Measurements from ENCODE around the gene NLRP3.
"Not testable (repeated sequence)": the region's sequence is repeated elsewhere in the genome, so short reads cannot be mapped to it uniquely, and the experiment has no call there.

Gene NLRP3

DNA sequence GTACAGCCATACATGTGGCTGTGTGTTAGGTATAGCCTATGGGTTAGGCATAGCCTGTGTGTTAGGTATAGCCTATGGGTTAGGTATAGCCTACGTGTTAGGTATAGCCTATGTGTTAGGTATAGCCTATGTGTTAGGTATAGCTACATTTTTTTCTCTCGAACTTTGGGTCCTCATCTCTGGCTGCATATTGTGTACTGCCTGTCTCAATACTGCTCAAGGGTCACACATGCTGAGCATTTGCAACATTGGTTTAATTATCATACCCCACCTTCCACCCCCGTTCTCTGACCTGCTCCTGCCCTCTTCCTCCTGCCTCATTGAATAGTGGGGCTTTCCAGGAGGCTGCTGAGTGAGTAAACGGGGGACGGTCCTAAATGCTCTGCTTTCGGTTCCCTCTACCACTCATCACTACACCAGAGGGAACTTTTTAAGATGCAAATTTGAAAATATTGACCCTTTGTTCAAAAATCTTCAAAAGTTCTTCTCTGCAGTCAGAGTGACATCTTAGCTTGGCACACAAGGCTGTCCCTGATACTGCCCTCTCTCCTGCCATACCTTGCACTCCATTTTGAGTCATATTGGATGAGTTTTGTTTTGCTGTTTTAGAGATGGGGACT, 24.1 kb downstream of the NLRP3 start:
- no peak for DNase-seq

DNA sequence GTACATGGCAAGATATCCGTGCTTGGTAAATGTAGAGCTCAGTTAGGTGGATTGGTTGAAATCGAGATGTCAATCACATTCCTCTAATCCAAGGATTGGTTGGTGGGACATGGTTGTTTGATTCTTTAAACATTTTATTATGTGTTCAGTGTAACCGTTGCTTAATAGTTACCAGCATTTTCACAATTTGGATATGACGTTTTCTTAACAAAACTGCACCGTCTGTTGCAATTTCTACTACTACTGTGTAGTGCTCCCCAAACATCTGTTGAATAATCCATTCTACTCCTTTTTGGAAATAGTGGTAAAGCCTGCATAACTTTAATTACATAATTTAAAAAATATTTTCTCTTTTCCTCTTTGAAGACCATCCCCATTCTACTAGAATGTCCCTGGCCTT, 25.6 kb downstream of the NLRP3 start:
- DNase-seq, result no peak

DNA sequence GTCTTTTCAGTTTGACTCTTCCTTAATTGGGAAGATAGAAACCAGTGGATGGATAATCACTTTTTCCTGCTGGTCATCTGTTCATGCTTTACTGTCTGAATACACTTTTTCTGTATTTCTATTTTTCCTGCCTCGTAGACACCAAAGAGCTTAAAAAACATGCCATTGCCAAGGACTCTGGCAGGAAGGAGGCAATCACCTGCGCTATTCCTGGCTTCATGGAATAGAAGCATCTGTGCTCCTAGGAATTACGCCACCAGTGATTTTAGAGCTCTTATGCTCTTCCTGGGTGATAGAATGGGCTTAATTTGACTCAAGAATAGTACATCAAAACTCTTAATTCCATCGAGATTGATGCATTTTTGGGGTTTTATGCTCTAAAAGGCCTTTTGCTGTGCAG, 26.2 kb downstream of the NLRP3 start:
- DNase-seq, result no peak

DNA sequence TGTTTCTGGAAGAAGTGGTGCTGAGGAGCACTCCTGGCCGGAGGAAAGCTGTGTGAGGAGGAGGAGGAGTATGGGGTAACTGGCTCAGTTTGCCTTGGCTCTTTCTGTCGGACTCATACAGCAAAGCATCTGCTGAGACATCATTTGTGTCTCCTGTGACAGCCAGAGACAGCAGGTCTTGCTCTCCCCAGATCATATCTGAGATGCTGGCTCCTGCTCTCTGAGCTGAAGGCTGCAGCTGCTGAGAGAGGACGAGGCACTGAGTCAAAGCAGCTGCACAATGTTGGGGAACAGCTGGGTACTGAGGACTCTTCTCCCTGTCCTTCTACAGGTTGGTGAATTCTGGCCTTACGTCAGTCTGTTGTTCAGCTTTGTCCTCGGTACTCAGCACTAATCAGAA, 27.7 kb downstream of the NLRP3 start:
- DNase-seq, result no peak

DNA sequence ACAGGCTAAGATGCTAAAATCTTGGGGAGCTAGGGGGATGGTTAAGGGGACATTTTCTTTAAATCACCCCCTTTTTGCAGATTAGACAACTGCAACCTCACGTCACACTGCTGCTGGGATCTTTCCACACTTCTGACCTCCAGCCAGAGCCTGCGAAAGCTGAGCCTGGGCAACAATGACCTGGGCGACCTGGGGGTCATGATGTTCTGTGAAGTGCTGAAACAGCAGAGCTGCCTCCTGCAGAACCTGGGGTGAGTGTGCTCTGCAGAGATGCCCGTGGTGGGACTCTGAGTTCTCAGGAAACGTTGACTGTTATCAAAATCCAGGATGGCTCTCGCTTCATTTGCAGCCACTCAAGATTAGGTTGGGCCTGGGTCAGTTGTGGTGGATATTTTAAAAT, 28.6 kb downstream of the NLRP3 start:
- no peak for DNase-seq

DNA sequence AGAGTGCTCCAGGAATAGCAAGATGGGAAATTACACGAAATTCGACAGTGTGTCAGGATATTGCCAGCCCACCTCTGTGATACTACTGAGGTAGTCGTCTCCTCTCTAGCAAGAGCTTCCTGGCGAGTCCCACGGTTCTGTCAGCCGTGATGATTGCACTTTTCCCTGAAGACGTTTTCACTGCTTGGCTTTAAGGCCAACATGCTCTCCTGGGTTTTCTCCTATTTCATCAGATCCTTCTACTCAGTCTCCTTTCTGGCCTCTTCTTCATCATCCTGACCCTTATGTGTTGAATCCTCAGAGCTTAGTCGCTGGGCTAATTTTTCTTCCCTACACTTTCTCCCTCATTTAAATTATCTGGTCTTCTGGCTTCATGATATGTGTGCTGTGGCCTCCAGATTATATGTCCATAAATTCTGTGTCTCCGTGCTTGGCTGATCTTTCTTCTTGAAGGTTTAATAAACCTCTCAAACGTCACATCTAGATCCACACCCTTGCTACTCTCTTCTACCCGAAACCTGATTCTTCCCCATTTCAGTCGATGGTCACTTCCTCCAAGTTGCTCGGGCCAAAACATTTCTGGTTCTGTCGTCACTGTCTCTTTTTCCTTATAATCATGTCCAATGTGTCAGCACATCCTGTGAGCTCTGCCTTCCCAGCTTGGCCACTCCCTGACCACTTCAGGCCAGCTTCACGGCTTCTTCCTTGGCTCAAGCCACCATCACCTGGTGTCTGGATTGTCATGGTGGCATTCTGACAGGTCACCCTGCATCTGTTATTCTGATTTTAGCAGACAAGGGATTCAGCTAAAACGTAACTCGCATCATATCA, 29.8 kb downstream of the NLRP3 start:
- DNase-seq, result no peak

DNA sequence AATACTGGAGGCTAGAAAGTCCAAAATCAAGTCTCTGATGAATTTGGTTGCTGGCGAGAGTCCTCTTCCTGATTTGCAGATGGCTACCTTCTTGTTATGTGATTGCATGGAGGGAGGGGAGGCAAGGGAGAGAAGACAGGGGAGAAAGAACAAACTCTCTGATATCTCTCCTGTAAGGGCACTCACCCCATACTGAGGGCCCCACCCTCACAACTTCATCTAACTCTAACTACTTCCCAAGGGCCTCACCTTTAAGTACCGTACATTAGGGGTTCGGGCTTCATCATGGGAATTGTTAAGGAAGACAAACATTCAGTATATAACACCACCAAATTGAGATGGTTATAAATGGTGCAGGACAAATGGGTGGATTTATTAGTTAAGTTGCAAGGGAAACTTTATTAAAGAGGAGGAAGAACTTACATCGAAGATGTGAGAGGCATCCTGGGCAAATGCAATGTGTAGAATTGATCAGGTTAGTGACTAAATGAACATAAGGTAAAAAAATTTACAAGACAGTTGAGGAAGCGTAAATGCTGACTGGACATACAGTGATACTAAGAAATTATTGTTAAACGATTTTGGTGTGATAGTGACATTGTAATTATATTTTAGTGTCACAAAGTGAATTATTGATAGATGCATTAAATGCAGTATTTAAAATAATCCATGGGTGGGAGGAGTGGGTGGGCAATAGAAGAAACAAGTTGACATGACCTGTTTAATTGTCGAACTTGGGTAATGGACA, 31.4 kb downstream of the NLRP3 start:
- DNase-seq, result no peak

DNA sequence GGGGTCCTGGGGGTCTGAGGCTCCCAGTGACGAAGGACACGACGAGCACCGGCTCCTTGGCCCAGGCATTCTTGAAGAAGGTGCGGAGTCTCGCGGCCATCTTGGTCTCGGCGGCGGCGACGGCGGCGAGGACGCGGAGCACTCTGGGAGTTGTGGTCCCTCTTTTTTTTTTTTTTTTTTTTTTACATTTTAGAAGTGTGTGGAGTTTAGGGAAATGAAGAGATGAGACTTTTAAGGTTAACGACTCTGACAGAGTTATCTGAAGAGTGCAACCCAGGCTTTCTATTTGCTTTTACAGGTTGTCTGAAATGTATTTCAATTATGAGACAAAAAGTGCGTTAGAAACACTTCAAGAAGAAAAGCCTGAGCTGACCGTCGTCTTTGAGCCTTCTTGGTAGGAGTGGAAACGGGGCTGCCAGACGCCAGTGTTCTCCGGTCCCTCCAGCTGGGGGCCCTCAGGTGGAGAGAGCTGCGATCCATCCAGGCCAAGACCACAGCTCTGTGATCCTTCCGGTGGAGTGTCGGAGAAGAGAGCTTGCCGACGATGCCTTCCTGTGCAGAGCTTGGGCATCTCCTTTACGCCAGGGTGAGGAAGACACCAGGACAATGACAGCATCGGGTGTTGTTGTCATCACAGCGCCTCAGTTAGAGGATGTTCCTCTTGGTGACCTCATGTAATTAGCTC, 32.3 kb downstream of the NLRP3 start:
- peak; percentile 47 to 53 for DNase-seq

DNA sequence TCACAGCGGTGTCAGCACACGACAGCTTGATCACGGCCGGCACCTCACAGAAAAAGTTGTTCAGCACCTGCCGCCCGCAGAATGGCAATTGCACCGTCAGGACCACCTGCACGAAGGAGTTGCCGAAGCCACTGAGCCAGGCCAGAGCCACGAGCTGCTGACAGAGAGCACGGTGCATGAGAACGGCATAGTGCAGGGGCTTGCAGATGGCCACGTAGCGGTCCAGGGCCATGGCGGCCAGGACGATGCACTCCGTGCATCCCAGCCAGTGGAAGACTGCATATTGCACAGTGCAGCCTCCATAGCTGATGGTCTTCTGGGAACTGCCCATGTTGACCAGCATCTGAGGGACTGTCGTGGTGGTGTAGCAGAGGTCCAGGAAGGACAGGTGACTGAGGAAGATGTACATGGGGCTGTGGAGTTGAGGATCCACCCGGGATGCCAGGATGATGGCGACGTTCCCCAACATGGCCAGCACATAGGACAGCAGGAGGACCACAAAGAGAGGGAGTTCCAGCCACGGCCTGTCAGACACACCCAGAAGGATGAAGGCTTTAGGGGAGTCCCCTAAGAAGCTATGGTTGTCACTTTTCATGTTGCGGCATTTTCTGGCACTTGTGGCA, 35.5 kb downstream of the NLRP3 start:
- no peak for DNase-seq

DNA sequence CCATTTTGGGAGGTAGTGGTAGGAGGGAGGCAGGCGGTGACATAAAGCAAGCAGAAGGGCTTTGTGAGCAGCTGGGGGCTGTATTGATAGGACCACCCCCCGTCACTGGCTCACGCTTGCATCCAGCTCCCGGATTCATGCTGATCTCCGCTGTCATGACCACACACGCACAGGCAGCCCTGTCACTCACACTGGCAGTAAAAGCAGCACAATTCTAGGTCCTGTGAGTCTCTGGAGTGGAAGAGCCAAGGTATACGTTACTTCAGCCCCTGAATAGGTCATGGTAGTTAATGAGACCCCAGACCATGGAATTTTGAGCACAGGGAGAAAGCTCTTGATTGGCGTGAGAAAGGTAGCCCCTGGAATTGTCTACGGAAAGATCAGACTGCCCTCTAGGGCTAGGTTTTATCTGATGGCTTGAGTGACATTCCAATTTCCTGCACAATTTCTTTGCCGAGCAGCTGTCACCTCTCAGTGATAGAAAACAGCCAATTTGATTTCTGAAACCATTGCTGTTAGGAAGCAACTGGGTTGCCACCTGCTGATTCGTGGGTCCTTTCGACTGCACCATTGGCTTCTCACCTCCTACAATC, 36.6 kb downstream of the NLRP3 start:
- no peak for DNase-seq

DNA sequence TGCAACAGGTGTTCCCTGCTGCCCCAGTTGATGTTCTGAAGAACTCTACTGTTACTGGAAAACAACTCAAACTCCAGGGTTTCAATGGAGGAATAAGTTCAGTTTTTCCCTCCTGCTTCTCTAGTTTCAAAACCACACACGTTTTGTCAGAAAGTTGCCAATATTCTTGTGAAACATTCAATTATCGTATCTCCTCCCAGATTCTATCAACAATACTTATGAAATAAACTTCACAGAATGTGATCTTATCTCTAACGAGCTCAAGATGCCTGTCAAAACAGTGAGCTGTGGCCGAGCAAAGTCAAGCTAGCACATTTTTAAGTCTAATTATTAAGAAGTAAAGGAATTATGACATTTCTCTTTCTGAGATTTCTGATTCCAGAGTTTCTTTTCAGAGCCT, 37.3 kb downstream of the NLRP3 start:
- no peak for DNase-seq

DNA sequence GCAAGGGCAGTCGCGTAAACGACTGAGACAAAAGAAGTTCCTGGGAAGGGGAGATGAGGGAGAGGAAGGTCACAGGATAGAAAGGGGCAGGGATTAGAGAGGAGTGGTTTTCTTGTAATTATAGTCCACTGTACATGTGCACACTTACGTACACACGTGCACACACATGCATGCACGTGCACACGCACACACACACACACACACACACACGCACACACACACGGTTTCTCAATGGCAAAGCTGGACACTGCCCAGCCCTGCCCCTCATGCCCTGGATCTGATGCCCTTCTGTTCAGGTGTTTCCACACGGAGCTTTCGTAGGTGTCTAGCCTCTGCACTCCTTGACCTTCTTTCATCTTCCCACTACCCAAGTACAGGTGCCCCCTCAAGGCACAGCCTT, 38.0 kb downstream of the NLRP3 start:
- DNase-seq, result no peak

DNA sequence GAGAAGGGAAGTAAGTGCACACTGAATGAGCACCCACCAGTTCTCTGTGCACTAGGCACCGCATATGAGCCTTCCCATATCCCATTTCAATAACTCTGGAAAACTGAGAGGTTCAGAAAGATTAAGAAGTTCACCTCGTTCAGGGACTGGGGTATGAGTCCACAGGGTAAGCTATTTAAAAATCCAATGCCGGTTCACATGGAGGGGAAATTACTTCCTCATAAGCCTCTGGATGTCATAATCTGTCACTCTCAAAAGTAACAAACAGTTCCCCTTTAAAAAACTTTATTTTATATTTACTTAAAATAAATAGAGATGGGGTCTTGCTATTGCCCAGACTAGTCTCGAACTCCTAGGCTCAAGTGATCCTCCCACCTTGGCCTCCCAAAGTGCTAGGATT, 40.0 kb downstream of the NLRP3 start:
- DNase-seq, result no peak

DNA sequence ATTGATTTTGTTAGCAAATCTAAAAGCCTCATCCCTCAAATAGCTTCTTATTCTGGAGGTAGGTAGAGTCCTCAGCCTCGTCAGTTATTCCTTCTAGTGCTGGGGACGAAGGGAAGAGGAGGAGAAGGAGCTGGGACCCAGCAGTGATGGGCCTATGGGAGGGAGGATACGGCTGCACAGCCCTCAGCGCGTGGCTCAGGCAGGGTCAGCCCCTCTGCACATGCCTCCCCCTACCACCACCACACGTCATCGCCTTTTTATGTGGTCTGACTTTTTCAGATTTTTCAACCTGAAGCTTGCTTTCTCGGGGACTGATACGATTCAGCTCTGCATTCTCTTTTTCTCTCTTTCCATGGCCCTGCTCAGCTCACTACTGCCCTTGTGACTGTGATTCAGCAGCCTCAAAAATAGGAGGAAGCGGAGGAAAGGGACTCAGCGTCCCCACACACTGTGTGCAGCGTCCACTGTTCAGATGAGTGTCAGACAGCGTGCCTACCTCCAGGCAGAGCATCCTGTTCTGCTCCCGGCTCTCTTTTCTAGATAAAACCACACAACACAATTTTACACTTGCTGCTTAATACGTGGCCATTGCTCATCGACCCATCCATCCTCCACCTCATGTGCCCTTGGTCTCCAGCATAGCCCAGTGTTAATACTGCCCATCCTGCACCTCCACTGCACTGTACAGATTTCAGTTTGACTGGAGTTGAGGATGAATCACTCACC, 41.1 kb downstream of the NLRP3 start:
- peak; percentile 44 to 58 for DNase-seq

DNA sequence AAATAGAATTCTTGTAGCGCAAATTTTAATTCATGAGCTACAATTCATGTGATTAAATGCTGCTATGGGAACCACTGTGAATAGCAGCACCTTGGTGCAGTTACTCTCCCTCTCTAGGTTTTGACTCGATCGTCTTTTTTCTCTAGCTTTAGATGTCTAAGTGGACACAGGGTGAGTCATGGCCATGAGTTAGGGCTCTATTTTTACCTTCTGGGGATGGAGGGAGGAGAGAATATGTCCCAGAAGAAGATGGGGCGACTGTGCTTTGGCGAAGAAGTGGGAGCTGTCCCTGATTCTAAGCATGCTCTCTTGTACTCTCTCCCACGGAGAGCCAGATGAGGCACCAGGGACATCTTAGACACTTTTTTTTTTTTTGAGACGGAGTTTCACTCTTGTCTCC, 43.5 kb downstream of the NLRP3 start:
- no peak for DNase-seq

DNA sequence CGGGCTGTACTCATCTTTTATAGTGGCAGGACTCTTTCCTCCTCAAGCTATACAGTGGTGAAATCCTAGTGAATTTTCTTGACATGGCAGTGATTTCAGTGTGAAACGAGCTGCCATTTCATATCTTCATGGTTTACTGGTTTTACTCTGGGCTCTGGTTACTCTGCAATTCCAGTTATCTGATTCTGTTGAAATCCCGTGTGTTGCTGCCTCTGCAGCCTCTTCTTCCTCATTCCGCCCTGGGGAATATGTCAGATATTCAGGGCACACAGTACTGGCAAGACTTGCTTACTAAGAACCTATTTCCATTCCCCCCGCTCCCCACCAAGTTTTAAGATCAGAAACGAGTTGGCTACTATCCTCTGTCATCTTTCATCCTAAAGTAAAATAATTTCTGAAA, 49.8 kb downstream of the NLRP3 start:
- no peak for DNase-seq

DNA sequence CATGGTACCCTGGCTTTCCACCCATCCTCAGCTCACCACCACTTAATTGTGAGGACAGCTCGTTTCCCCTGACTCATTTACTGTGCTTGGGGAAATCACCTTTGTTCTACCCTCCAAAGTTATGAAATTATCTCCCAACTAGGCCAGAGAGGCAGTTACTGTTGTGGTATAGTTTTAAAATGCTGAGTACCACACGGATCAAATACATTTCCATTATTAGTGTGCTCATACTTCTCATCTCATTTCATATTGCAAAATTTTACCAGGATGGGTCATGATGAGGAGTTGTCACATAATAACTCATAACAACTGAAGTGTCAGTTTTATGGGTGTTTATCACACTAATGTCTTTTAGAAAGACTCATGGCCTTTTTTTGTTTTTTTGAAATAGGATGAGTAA, 51.2 kb downstream of the NLRP3 start:
- DNase-seq, result no peak

DNA sequence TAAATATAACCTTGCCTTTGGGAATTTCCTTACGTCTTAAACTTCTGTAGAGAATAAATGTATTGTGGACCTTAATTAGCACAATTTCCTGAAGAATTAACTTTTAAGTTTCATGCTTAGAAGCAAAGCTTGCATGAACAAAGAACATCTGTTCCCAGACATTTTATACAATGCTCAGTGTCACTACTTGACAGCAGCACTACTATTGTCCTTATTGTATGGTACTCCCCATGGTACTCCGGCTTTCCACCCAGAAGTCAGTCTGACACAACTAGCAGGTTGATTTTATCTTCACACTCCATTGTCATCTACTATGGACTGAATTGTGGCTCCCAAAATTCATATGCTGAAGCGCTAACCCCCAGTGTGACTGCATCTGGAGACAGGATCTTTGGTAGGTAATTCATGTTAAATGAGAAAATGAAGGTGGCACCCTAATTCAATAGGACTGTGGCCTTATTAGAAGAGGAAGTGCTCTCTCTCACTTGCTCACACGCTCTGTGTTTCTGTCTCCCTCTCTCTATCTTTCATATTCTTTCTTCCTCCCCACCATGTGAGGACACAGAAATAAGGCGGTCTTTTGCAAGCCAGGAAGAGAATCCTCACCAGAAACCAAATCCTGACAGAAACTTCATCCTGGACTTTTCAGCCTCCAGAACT, 52.6 kb downstream of the NLRP3 start:
- no peak for DNase-seq

DNA sequence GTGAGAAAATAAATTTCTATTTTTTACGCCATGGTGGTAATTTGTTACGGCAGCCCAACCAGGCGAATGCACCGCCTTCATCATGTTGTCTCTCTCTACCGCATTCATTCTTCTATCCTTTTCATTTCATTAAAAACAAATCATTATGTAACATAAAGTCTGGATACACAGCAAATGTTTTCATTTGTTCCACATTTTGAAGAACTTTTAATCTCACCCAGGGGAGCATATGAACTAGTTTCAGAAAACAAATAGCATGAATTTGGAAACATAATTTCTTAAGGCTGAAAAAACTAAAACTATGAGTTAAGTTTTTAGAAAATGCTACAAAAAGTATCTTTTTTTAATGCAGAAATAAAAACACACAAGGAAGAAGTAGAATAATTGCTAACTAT, 53.2 kb downstream of the NLRP3 start:
- no peak for DNase-seq

DNA sequence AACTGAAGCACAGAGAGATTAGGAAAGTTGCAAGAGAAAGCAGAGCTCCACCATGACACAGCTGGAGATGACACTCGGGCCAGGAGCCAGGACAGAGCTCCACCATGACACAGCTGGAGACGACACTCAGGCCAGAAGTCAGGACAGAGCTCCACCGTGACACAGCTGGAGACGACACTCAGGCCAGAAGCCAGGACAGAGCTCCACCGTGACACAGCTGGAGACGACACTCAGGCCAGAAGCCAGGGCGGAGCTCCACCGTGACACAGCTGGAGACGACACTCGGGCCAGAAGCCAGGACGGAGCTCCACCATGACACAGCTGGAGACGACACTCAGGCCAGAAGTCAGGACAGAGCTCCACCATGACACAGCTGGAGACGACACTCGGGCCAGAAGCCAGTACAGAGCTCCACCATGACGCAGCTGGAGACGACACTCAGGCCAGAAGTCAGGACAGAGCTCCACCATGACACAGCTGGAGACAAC, 55.0 kb downstream of the NLRP3 start:
- not testable (repeated sequence) for DNase-seq

DNA sequence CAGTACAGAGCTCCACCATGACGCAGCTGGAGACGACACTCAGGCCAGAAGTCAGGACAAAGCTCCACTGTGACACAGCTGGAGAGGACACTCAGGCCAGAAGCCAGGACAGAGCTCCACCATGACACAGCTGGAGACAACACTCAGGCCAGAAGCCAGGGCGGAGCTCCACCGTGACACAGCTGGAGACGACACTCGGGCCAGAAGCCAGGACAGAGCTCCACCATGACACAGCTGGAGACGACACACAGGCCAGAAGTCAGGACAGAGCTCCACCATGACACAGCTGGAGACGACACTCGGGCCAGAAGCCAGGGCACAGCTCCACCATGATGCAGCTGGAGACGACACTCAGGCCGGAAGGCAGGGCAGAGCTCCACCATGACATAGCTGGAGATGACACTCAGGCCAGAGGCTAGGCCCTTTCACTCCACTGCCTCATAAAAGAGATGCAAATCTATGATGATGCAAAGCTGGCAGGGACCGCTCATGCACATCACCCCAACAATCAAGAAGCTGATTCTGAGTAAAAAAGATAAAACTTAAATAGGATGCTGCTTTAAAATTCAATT, 55.6 kb downstream of the NLRP3 start:
- DNase-seq, result no peak

Measured in activated T-cell treated with anti-CD3 and anti-CD28 coated beads, Interleukin-2, amount 50 U/mL, for 48 hours (primary cell).